K562 (cell line): ENCODE data around the gene PCNX2. TPM values are rescaled to one million over a fixed set of nuclear protein-coding genes. Genes with fewer than 3 reads are reported as not detected.
A peak's percentile ranks its signal among the peaks of the same experiment; 100 is the strongest.

Source experiments
- E2F6 ChIP-seq, 2 experiments: IDR thresholded peaks; 2 replicates each; pipeline ENCODE4 v1.6.1; 2011; ENCODE audit warnings: borderline replicate concordance in 1 of 2, control low read depth in 1 of 2, low read depth in 1 of 2, low read length in 1 of 2, mild to moderate bottlenecking in 1 of 2, mixed read lengths in 1 of 2, moderate library complexity in 1 of 2; ENCODE audit not compliant: insufficient read depth in 1 of 2, insufficient read length in 1 of 2, poor library complexity in 1 of 2, severe bottlenecking in 1 of 2; ENCODE audit errors: extremely low read depth in 1 of 2
- HNRNPL ChIP-seq: fragments of 200-400 bp; formaldehyde crosslinking; IDR thresholded peaks from 2 replicates; pipeline ENCODE4 v1.6.1; 2017; ENCODE audit warnings: low read depth, mild to moderate bottlenecking, low read length
- HOMEZ ChIP-seq: fragments of 250-450 bp; sonication (Bioruptor Pico); IDR thresholded peaks from 2 replicates; pipeline ENCODE4 v1.4.0; 2020; ENCODE audit warnings: mild to moderate bottlenecking, moderate library complexity
- JUND ChIP-seq, 2 experiments: IDR thresholded peaks; 2 replicates in 1 of 2; 3 replicates in 1 of 2; pipeline ENCODE4 v1.6.1; 2011; ENCODE audit warnings: borderline replicate concordance in 2 of 2, low read depth in 2 of 2, low read length in 2 of 2, improper control_type of control experiment in 1 of 2, missing biosample characterization in 1 of 2, missing genetic modification characterization in 1 of 2, missing genetic modification reagents in 1 of 2
- L3MBTL2 ChIP-seq: fragments of 450-650 bp; IDR thresholded peaks from 2 replicates; pipeline ENCODE4 v1.6.1; 2016; ENCODE audit warnings: mild to moderate bottlenecking, moderate library complexity
- MCM5 ChIP-seq: fragments of 450-650 bp; IDR thresholded peaks from 2 replicates; pipeline ENCODE4 v1.6.1; 2016; ENCODE audit warnings: low read depth
- MECOM ChIP-seq: fragments of 250-450 bp; sonication (Bioruptor Pico); IDR thresholded peaks from 2 replicates; pipeline ENCODE4 v1.8.0; 2022; ENCODE audit warnings: inconsistent platforms
- MTA3 ChIP-seq: fragments of 450-650 bp; formaldehyde crosslinking; IDR thresholded peaks from 2 replicates; pipeline ENCODE4 v1.6.1; 2017; ENCODE audit warnings: mild to moderate bottlenecking, borderline replicate concordance
- MYNN ChIP-seq, 2 experiments: sonication (generic); formaldehyde crosslinking in 1 of 2; IDR thresholded peaks; 2 replicates each; pipeline versions ENCODE4 v1.5.0 to v1.6.1; 2016 to 2020; ENCODE audit warnings: antibody characterized with exemption in 1 of 2, missing genetic modification reagents in 1 of 2
- NBN ChIP-seq: fragments of 450-650 bp; IDR thresholded peaks from 2 replicates; pipeline ENCODE4 v1.6.1; 2016; ENCODE audit warnings: low read depth, mild to moderate bottlenecking
- NCOA6 ChIP-seq: fragments of 450-650 bp; IDR thresholded peaks from 2 replicates; pipeline ENCODE4 v1.6.1; 2017; ENCODE audit warnings: mild to moderate bottlenecking
- PCBP1 ChIP-seq: fragments of 200-400 bp; formaldehyde crosslinking; IDR thresholded peaks from 2 replicates; pipeline ENCODE4 v1.6.1; 2018; ENCODE audit warnings: mild to moderate bottlenecking, low read depth, low read length; ENCODE audit not compliant: poor library complexity, severe bottlenecking
- PHF8 ChIP-seq: fragments of 200-600 bp; sonication (generic); IDR thresholded peaks from 2 replicates; pipeline ENCODE4 v1.6.1; 2012; ENCODE audit warnings: mixed run types, mild to moderate bottlenecking, inconsistent platforms, low read length, moderate library complexity, borderline replicate concordance
- POLR2G ChIP-seq: fragments of 200-400 bp; formaldehyde crosslinking; IDR thresholded peaks from 2 replicates; pipeline ENCODE4 v1.6.1; 2017; ENCODE audit warnings: low read depth, mild to moderate bottlenecking, antibody characterized with exemption, low read length, moderate library complexity
- RBFOX2 ChIP-seq: fragments of 200-400 bp; formaldehyde crosslinking; IDR thresholded peaks from 2 replicates; pipeline ENCODE4 v1.6.1; 2017; ENCODE audit warnings: low read depth, mild to moderate bottlenecking, low read length, moderate library complexity
- RBM25 ChIP-seq: fragments of 200-400 bp; formaldehyde crosslinking; IDR thresholded peaks from 2 replicates; pipeline ENCODE4 v1.6.1; 2018; ENCODE audit warnings: low read length, low read depth, moderate library complexity; ENCODE audit not compliant: severe bottlenecking
- XRCC5 ChIP-seq: fragments of 200-400 bp; formaldehyde crosslinking; IDR thresholded peaks from 2 replicates; pipeline ENCODE4 v1.6.1; 2017; ENCODE audit warnings: low read depth, mild to moderate bottlenecking, low read length
- ZFP1 ChIP-seq: fragments of 450-650 bp; formaldehyde crosslinking; IDR thresholded peaks from 2 replicates; pipeline ENCODE4 v1.4.0; 2020; ENCODE audit warnings: mild to moderate bottlenecking, mixed read lengths
- ZNF354B ChIP-seq: fragments of 250-450 bp; sonication (Bioruptor Pico); IDR thresholded peaks from 2 replicates; pipeline ENCODE4 v1.4.0; 2020
- ZNF696 ChIP-seq: fragments of 250-450 bp; sonication (Bioruptor Pico); conservative IDR thresholded peaks from 2 replicates; pipeline ENCODE4 v1.4.0; 2020; ENCODE audit warnings: mild to moderate bottlenecking, moderate library complexity
- ZNF764 ChIP-seq: fragments of 250-450 bp; sonication (Bioruptor Pico); IDR thresholded peaks from 2 replicates; pipeline ENCODE4 v1.4.0; 2020; ENCODE audit warnings: low read depth, mild to moderate bottlenecking, moderate library complexity
- polyA plus RNA-seq, 8 experiments: library from polyadenylated mRNA; depleted of rRNA in 4 of 8; stranded (reverse) in 5 of 8; unstranded in 3 of 8; fragments of >200 nt; fragmentation: Nextera tagmentation in 2 of 8; fragmentation: Illumina TruSeq in 1 of 8; extraction: Ambion mirVana in 2 of 8; extraction: Trizol in 1 of 8; gene quantifications; 2 replicates each; pipeline versions ENCODE4 v1.2.1 to v1.2.3, GENCODE V29; 2011 to 2014; ENCODE audit warnings: inconsistent platforms in 1 of 8, missing spikeins in 1 of 8
- total RNA-seq, 7 experiments: library from RNA; depleted of rRNA in 6 of 7; stranded (reverse); fragments of >200 nt in 6 of 7; fragmentation: Illumina TruSeq in 2 of 7; extraction: Trizol in 2 of 7; gene quantifications; 2 replicates each; pipeline versions ENCODE4 v1.2.1 to v1.2.3, GENCODE V29; 2011 to 2021; ENCODE audit warnings: low replicate concordance in 1 of 7
- TF ChIP-seq, protein P1 (sequence below): fragments of 450-650 bp; formaldehyde crosslinking; IDR thresholded peaks from 2 replicates; pipeline ENCODE4 v1.4.0; 2022; ENCODE audit warnings: missing genetic modification characterization
- TF ChIP-seq, protein P2 (sequence below): fragments of 250-450 bp; sonication (Bioruptor Pico); IDR thresholded peaks from 2 replicates; pipeline ENCODE4 v1.5.1; 2021; ENCODE audit warnings: mild to moderate bottlenecking

Gene PCNX2
- total and polyA plus RNA-seq, 9 of the 15 experiments (the other 6 are each of a cell fraction or from before 2014, with no cell fraction given), result 0.07 to 0.33 TPM; not detected in 7

GRCh38 chr1:233327651-233328141 lies 32.2 kb upstream of the PCNX2 start, which contains the start of gene MAP3K21 (continued):
- TF ChIP-seq, protein P1, sequence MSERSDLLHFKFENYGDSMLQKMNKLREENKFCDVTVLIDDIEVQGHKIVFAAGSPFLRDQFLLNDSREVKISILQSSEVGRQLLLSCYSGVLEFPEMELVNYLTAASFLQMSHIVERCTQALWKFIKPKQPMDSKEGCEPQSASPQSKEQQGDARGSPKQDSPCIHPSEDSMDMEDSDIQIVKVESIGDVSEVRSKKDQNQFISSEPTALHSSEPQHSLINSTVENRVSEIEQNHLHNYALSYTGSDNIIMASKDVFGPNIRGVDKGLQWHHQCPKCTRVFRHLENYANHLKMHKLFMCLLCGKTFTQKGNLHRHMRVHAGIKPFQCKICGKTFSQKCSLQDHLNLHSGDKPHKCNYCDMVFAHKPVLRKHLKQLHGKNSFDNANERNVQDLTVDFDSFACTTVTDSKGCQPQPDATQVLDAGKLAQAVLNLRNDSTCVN (CRISPR knock-in tag), result no peak
- TF ChIP-seq ZNF764 (CRISPR knock-in tag) (no peak), RBFOX2 (0 out of 2 replicates have a peak, but pooled peaks have one; percentile 44), MYNN (IDR thresholded peaks at IDR 0.05) (no peak), MYNN (CRISPR knock-in tag; IDR thresholded peaks at IDR 0.05) (no peak), MECOM (no peak), RBM25 (peak; percentile 16), PCBP1 (peak; percentile 63), ZNF696 (CRISPR knock-in tag) (no peak), PHF8 (peak; percentile 35; the same call in 1 of the 2 replicates), JUND (IDR thresholded peaks at IDR 0.05; ENCODE audit: borderline replicate concordance, low read depth, low read length) (no peak), JUND (tag; IDR thresholded peaks at IDR 0.05; ENCODE audit: borderline replicate concordance, low read depth, low read length) (no peak), MCM5 (no peak), NCOA6 (0 out of 2 replicates have a peak, but pooled peaks have one; percentile 32), L3MBTL2 (peak; percentile 81), POLR2G (peak; percentile 53; the same call in 1 of the 2 replicates), XRCC5 (no peak), ZFP1 (CRISPR knock-in tag) (no peak), HOMEZ (CRISPR knock-in tag) (no peak), HNRNPL (0 out of 2 replicates have a peak, but pooled peaks have one; percentile 3), ZNF354B (CRISPR knock-in tag) (no peak), NBN (no peak), MTA3 (0 out of 2 replicates have a peak, but pooled peaks have one; percentile 31), E2F6 (IDR thresholded peaks at IDR 0.05; ENCODE audit: borderline replicate concordance in 1 of 2, extremely low read depth in 1 of 2, insufficient read depth in 1 of 2, insufficient read length in 1 of 2, low read depth in 1 of 2, low read length in 1 of 2, poor library complexity in 1 of 2, severe bottlenecking in 1 of 2) (peak in 1 of 2 experiments; percentile 64)
- TF ChIP-seq, protein P2, sequence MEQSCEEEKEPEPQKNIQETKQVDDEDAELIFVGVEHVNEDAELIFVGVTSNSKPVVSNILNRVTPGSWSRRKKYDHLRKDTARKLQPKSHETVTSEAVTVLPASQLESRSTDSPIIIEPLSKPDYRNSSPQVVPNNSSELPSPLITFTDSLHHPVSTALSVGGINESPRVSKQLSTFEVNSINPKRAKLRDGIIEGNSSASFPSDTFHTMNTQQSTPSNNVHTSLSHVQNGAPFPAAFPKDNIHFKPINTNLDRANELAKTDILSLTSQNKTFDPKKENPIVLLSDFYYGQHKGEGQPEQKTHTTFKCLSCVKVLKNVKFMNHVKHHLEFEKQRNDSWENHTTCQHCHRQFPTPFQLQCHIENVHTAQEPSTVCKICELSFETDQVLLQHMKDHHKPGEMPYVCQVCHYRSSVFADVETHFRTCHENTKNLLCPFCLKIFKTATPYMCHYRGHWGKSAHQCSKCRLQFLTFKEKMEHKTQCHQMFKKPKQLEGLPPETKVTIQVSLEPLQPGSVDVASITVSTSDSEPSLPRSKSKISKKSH (CRISPR knock-in tag), result no peak
